ENCODE results near the gene TFDP2. TPM values are rescaled to one million over a fixed set of nuclear protein-coding genes. Genes with fewer than 3 reads are reported as not detected.

Gene TFDP2
- total and polyA plus RNA-seq, 2 of the 8 experiments (the other 6 are each of a cell fraction or from before 2014, with no cell fraction given), result 41.1 to 119 TPM

- H3K4me2 ChIP-seq (ENCODE audit: insufficient read depth in 1 of 2, low read depth in 2 of 2, low read length in 2 of 2), result no peak overlapping the region
- ChIA-PET POLR2A (ENCODE audit: partially characterized antibody) (no interaction called here), CTCF (ENCODE audit: partially characterized antibody) (no interaction called here)
- no peak overlapping the region for H2BK15ac ChIP-seq (ENCODE audit: low read length)
- FAIRE-seq (no peak), DNase-seq (ENCODE audit: low read depth in 1 of 2, low spot score in 2 of 2) (no peak)
- H2BK12ac ChIP-seq (ENCODE audit: low read depth, low read length), result no peak overlapping the region
- no peak overlapping the region for H3K23ac ChIP-seq (ENCODE audit: insufficient read length)
- H3K9ac ChIP-seq (replicated peaks in 1 of 4; ENCODE audit: extremely low read depth in 1 of 4, low read depth in 3 of 4, low read length in 3 of 4), result no peak overlapping the region
- no peak overlapping the region for H4K5ac ChIP-seq (ENCODE audit: insufficient read length, low read depth, low read length)
- H2BK5ac ChIP-seq (ENCODE audit: low read depth, low read length), result no peak overlapping the region
- H3K9me3 ChIP-seq (ENCODE audit: insufficient read depth in 2 of 2, low read depth in 1 of 2, low read length in 1 of 2), result no peaks in the 10 kb centered on the region
- H3K27ac ChIP-seq (ENCODE audit: low read depth, low read length), result no peak overlapping the region
- H3K23me2 ChIP-seq (ENCODE audit: low read depth, low read length), result no peaks in the 10 kb centered on the region
- H4K20me1 ChIP-seq (replicated peaks in 1 of 2; ENCODE audit: control insufficient read depth in 1 of 2, insufficient read depth in 2 of 2, low read length in 2 of 2), result no peaks in the 10 kb centered on the region
- no peaks in the 10 kb centered on the region for H3K36me3 ChIP-seq (ENCODE audit: control insufficient read depth in 2 of 4, insufficient read depth in 4 of 4, low read length in 3 of 4)
- no peak overlapping the region for H3K56ac ChIP-seq (replicated peaks; ENCODE audit: insufficient read length, low read depth, low read length)
- no peaks in the 10 kb centered on the region for H3K79me1 ChIP-seq (ENCODE audit: low read depth, low read length)
- H2BK120ac ChIP-seq (replicated peaks; ENCODE audit: low read depth, low read length), result no peak overlapping the region
- peaks cover 0 to 1% (median 0%) of the 10 kb centered on the region in 4 experiments; a peak in 1 of 7 replicates for H3K27me3 ChIP-seq (replicated peaks in 1 of 4; ENCODE audit: control insufficient read depth in 3 of 4, extremely low read depth in 1 of 4, insufficient read depth in 3 of 4, low read length in 3 of 4)
- H3K4me3 ChIP-seq (ENCODE audit: extremely low read depth in 1 of 4, insufficient read depth in 2 of 4, low read depth in 3 of 4, low read length in 4 of 4), result no peak overlapping the region
- H3K14ac ChIP-seq (ENCODE audit: insufficient read length), result no peak overlapping the region
- H4K91ac ChIP-seq (replicated peaks; ENCODE audit: insufficient read length, low read length), result no peak overlapping the region
- no peaks in the 10 kb centered on the region for H3K4me1 ChIP-seq (replicated peaks in 1 of 4; ENCODE audit: control insufficient read depth in 3 of 4, insufficient read depth in 4 of 4, low read length in 3 of 4)
- 91% methylated on average over 2 of the region's 2 CpGs; no CpG with 5 or more reads in 1 of the 2 experiments for WGBS, 2 experiments (ENCODE audit: extremely low coverage in 1 of 2, insufficient coverage in 1 of 2, insufficient read length in 1 of 2, insufficient replicate concordance in 2 of 2, low coverage in 1 of 2, low lambda C conversion rate in 2 of 2, missing lambda C conversion rate in 1 of 2)
- no peak overlapping the region for H2AK5ac ChIP-seq (ENCODE audit: low read depth, low read length)
- H2AFZ ChIP-seq (ENCODE audit: low read length), result no peak overlapping the region
- no peak overlapping the region for H3K4ac ChIP-seq (replicated peaks; ENCODE audit: insufficient read length, low read depth, low read length)
- no peak overlapping the region for H3K18ac ChIP-seq (ENCODE audit: extremely low read depth, low read length)
- H3K79me2 ChIP-seq (ENCODE audit: control insufficient read depth in 1 of 2, insufficient read depth in 2 of 2, low read length in 2 of 2), result no peaks in the 10 kb centered on the region
- no peak overlapping the region for H4K8ac ChIP-seq (ENCODE audit: extremely low read depth, insufficient read depth, low read length)
- no peak overlapping the region for H2BK20ac ChIP-seq (ENCODE audit: low read length)
- no peak for TF ChIP-seq POLR2AphosphoS5 (IDR thresholded peaks at IDR 0.05; ENCODE audit: low read depth, low read length)
- TF ChIP-seq SIN3A (conservative IDR thresholded peaks at IDR 0.05 in 1 of 2, IDR thresholded peaks at IDR 0.05 in 1 of 2; ENCODE audit: low read depth in 1 of 2, low read length in 2 of 2), result no peak
- no peak for TF ChIP-seq SP2 (IDR thresholded peaks at IDR 0.05; ENCODE audit: low read length)
- no peak for TF ChIP-seq SP4 (IDR thresholded peaks at IDR 0.05; ENCODE audit: low read length)
- TF ChIP-seq TAF7 (optimal IDR thresholded peaks at IDR 0.05; ENCODE audit: borderline replicate concordance, low read depth, low read length), result no peak
- no peak for TF ChIP-seq SIX5 (IDR thresholded peaks at IDR 0.05; ENCODE audit: low read depth, low read length)
- no peak for TF ChIP-seq CBX5 (IDR thresholded peaks at IDR 0.05; ENCODE audit: low read depth, low read length)
- no peak for TF ChIP-seq SP1 (IDR thresholded peaks at IDR 0.05; ENCODE audit: low read depth, low read length)
- TF ChIP-seq, protein P1, sequence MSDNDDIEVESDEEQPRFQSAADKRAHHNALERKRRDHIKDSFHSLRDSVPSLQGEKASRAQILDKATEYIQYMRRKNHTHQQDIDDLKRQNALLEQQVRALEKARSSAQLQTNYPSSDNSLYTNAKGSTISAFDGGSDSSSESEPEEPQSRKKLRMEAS (IDR thresholded peaks at IDR 0.05), result no peak
- TF ChIP-seq KDM4A (IDR thresholded peaks at IDR 0.05; ENCODE audit: low read depth, low read length, severe bottlenecking), result no peak
- no peak for TF ChIP-seq NANOG (IDR thresholded peaks at IDR 0.05; ENCODE audit: insufficient read depth, low read depth, low read length, poor library complexity, severe bottlenecking)
- TF ChIP-seq SRF (IDR thresholded peaks at IDR 0.05; ENCODE audit: low read depth, low read length), result no peak
- no peak for TF ChIP-seq RFX5 (IDR thresholded peaks at IDR 0.05; ENCODE audit: borderline replicate concordance, low read depth, low read length)
- TF ChIP-seq EZH2 (IDR thresholded peaks at IDR 0.05; ENCODE audit: low read depth, low read length, severe bottlenecking), result no peak
These were observed 53.5 kb downstream of the TFDP2 start for GRCh38 chr3:142095841-142096240.

Measured in H1 (cell line).